HepG2 (cell line): ENCODE data around the gene OR6X1. TPM values are rescaled to one million over a fixed set of nuclear protein-coding genes. Genes with fewer than 3 reads are reported as not detected.
A peak's percentile ranks its signal among the peaks of the same experiment; 100 is the strongest.

Source experiments
- ATAC-seq: fragments of 200-7000 bp; cut with Tn5 transposase; 3 replicates; pipeline ENCODE4 v1.9.1; 2020; ENCODE audit warnings: mild to moderate bottlenecking, moderate library complexity
- BruUV-seq: library from RNA; stranded (reverse); fragments of 400-500 nt; replicated peaks from 2 replicates; lab custom pipeline; 2021; lab: Mats Ljungman, UMichigan
- CTCF ChIA-PET: fragments of 300-600 bp; formaldehyde crosslinking; extraction: SDS; loops from one replicate; lab custom pipeline; 2021; ENCODE audit warnings: low total read pairs, inconsistent platforms, low intra/inter-chr PET ratio; lab: Yijun Ruan, JAX
- POLR2A ChIA-PET: fragments of 350-600 bp; sonication (Branson Sonifier 250); formaldehyde crosslinking; loops from one replicate; lab custom pipeline; 2020; ENCODE audit warnings: antibody characterized with exemption, inconsistent platforms; lab: Yijun Ruan, JAX
- DNase-seq: peaks from one replicate; pipeline ENCODE4 v3.0.0-alpha.2; 2015; ENCODE audit warnings: low spot score
- FAIRE-seq: peaks from 3 replicates; lab custom pipeline; 2011; peaks lifted over from hg19 to GRCh38; lab: Jason Lieb, UNC
- H2AFZ ChIP-seq: one replicate; pipeline ENCODE4 v1.6.1; 2011; ENCODE audit warnings: low read length, inconsistent platforms
- H3K27ac ChIP-seq: fragments of 300-600 bp; 3 replicates; pipeline ENCODE4 v1.8.0; 2011; ENCODE audit warnings: mixed run types, mild to moderate bottlenecking, mixed read lengths, low read length, inconsistent platforms; ENCODE audit not compliant: insufficient read depth; ENCODE audit errors: extremely low read length
- H3K27me3 ChIP-seq, 2 experiments: fragments of 200-600 bp in 1 of 2; 2 replicates in 1 of 2; 3 replicates in 1 of 2; pipeline versions ENCODE4 v1.6.0 to v1.8.0; 2011; ENCODE audit warnings: low read length in 2 of 2, mild to moderate bottlenecking in 2 of 2, moderate library complexity in 2 of 2, inconsistent platforms in 1 of 2; ENCODE audit not compliant: insufficient read depth in 2 of 2, control insufficient read depth in 1 of 2
- H3K36me3 ChIP-seq, 2 experiments: fragments of 200-600 bp in 1 of 2; replicated peaks in 1 of 2; 2 replicates in 1 of 2; 3 replicates in 1 of 2; pipeline versions ENCODE4 v1.5.1 to v1.8.0; 2011; ENCODE audit warnings: low read length in 2 of 2, inconsistent platforms in 1 of 2; ENCODE audit not compliant: insufficient read depth in 2 of 2, control insufficient read depth in 1 of 2
- H3K4me1 ChIP-seq: 2 replicates; pipeline ENCODE4 v1.5.1; 2012; ENCODE audit warnings: low read length, inconsistent platforms; ENCODE audit not compliant: insufficient read depth
- H3K4me2 ChIP-seq: 2 replicates; pipeline ENCODE4 v1.6.0; 2011; ENCODE audit warnings: low read depth, low read length, inconsistent platforms
- H3K4me3 ChIP-seq, 3 experiments: fragments of 200-600 bp in 1 of 3; sonication (generic), shearing (Covaris generic) in 1 of 3; replicated peaks in 1 of 3; 2 replicates each; pipeline ENCODE4 v1.5.1; 2011 to 2016; ENCODE audit warnings: low read length in 3 of 3, inconsistent platforms in 2 of 3, low read depth in 2 of 3, mild to moderate bottlenecking in 2 of 3, control low read depth in 1 of 3, mixed read lengths in 1 of 3; ENCODE audit not compliant: insufficient read depth in 1 of 3
- H3K79me2 ChIP-seq: one replicate; pipeline ENCODE4 v1.6.1; 2011; ENCODE audit warnings: low read length, inconsistent platforms; ENCODE audit not compliant: insufficient read depth
- H3K9ac ChIP-seq: 2 replicates; pipeline ENCODE4 v1.6.0; 2011; ENCODE audit warnings: mild to moderate bottlenecking, low read depth, low read length, inconsistent platforms; ENCODE audit not compliant: insufficient read depth
- H3K9me3 ChIP-seq: 2 replicates; pipeline ENCODE4 v1.5.1; 2012; ENCODE audit warnings: mild to moderate bottlenecking, low read length
- H4K20me1 ChIP-seq: 2 replicates; pipeline ENCODE4 v1.6.0; 2011; ENCODE audit warnings: inconsistent platforms, mild to moderate bottlenecking, low read length, moderate library complexity; ENCODE audit not compliant: insufficient read depth
- CTCF ChIP-seq: sonication (generic); formaldehyde crosslinking; IDR thresholded peaks from 2 replicates; pipeline ENCODE4 v1.5.0; 2020; ENCODE audit warnings: mild to moderate bottlenecking, missing genetic modification reagents, moderate library complexity
- HOXA5 ChIP-seq: sonication (generic); formaldehyde crosslinking; IDR thresholded peaks from 2 replicates; pipeline ENCODE4 v1.4.0; 2020; ENCODE audit warnings: missing genetic modification reagents
- JUNB ChIP-seq: sonication (generic); formaldehyde crosslinking; IDR thresholded peaks from 2 replicates; pipeline ENCODE4 v1.8.0; 2022; ENCODE audit warnings: missing genetic modification reagents, mild to moderate bottlenecking, borderline replicate concordance
- KLF11 ChIP-seq: IDR thresholded peaks from 2 replicates; pipeline ENCODE4 v1.6.1; 2016; ENCODE audit warnings: missing compliant biosample characterization
- MXD1 ChIP-seq: sonication (generic); formaldehyde crosslinking; IDR thresholded peaks from 2 replicates; pipeline ENCODE4 v1.4.0; 2020; ENCODE audit warnings: mild to moderate bottlenecking, missing genetic modification reagents
- PAF1 ChIP-seq: IDR thresholded peaks from 2 replicates; pipeline ENCODE4 v1.6.1; 2016; ENCODE audit warnings: missing genetic modification reagents, missing compliant biosample characterization
- RAD51 ChIP-seq: fragments of 450-650 bp; IDR thresholded peaks from 2 replicates; pipeline ENCODE4 v1.6.1; 2016; ENCODE audit warnings: borderline replicate concordance
- ZIK1 ChIP-seq: sonication (generic); formaldehyde crosslinking; IDR thresholded peaks from 2 replicates; pipeline ENCODE4 v1.5.0; 2020; ENCODE audit warnings: mild to moderate bottlenecking, low read depth, missing genetic modification reagents, borderline replicate concordance
- ZNF362 ChIP-seq: sonication (generic); formaldehyde crosslinking; IDR thresholded peaks from 2 replicates; pipeline ENCODE4 v1.4.0; 2020; ENCODE audit warnings: missing genetic modification reagents, mild to moderate bottlenecking, borderline replicate concordance
- ZNF431 ChIP-seq: sonication (generic); formaldehyde crosslinking; IDR thresholded peaks from 2 replicates; pipeline ENCODE4 v1.9.0; 2022; ENCODE audit warnings: missing genetic modification reagents, low read depth, mild to moderate bottlenecking, borderline replicate concordance
- ZNF691 ChIP-seq: sonication (generic); formaldehyde crosslinking; IDR thresholded peaks from 2 replicates; pipeline ENCODE4 v1.4.0; 2020; ENCODE audit warnings: missing genetic modification reagents, low read depth, mild to moderate bottlenecking, borderline replicate concordance
- ZNF782 ChIP-seq: sonication (generic); formaldehyde crosslinking; IDR thresholded peaks from 2 replicates; pipeline ENCODE4 v1.4.0; 2020; ENCODE audit warnings: missing genetic modification reagents, mild to moderate bottlenecking, borderline replicate concordance
- ZSCAN29 ChIP-seq: sonication (generic); formaldehyde crosslinking; conservative IDR thresholded peaks from 2 replicates; pipeline ENCODE4 v1.4.0; 2020; ENCODE audit warnings: mild to moderate bottlenecking, missing genetic modification reagents
- WGBS: methylation state at CpG from one replicate; pipeline ENCODE4 v1.1.6; 2017; ENCODE audit warnings: low lambda C conversion rate; 5-methylcytosine and 5-hydroxymethylcytosine counted together
- in situ Hi-C: cut with HindIII; loops from 2 replicates; pipeline ENCODE4 v1.10.0; 2017; ENCODE audit warnings: low pct_unique_long_range_greater_than_20kb; ENCODE audit not compliant: extremely low pct_ligation_motif_present
- intact Hi-C: fragments of 100-400 bp; cut with micrococcal nuclease; formaldehyde crosslinking; loops from one replicate; pipeline ENCODE4 v1.10.0; 2022; ENCODE audit not compliant: unreplicated experiment
- polyA plus RNA-seq, 8 experiments: library from polyadenylated mRNA; depleted of rRNA in 3 of 8; stranded (reverse) in 7 of 8; unstranded in 1 of 8; fragments of >200 nt; fragmentation: Illumina TruSeq in 4 of 8; extraction: Trizol in 4 of 8; gene quantifications; 2 replicates each; pipeline versions ENCODE4 v1.2.1 to v1.2.3, GENCODE V29; 2011 to 2016; ENCODE audit warnings: low read depth in 4 of 8, missing spikeins in 1 of 8, mixed read lengths in 1 of 8; ENCODE audit not compliant: insufficient read depth in 1 of 8
- total RNA-seq, 5 experiments: library from RNA; depleted of rRNA; stranded (reverse); fragments of >200 nt; fragmentation: Illumina TruSeq; extraction: Trizol; gene quantifications; 2 replicates each; pipeline ENCODE4 v1.2.3, GENCODE V29; 2016; ENCODE audit warnings: low read depth in 1 of 5

OR6X1 gene
- total and polyA plus RNA-seq, 2 of the 13 experiments (the other 11 are each of a cell fraction or from before 2014, with no cell fraction given) = not detected

- TF ChIP-seq KLF11 (CRISPR knock-in tag) (0 out of 2 replicates have a peak, but pooled peaks have one; percentile 38), CTCF (CRISPR knock-in tag) (peak; percentile 35; the same call in 1 of the 2 replicates), ZNF362 (CRISPR knock-in tag) (no peak), ZNF691 (peak; percentile 21; the same call in 1 of the 2 replicates)
Observed at GRCh38 chr11:123741159-123742030, 12.9 kb downstream of the OR6X1 start, which contains the start of gene ZNF202 (continued).

- Histone ChIP-seq H3K9me3 (no peaks in the 10 kb centered on the region), H3K4me2 (peak overlapping the region; percentile 81), H3K27me3 (peaks cover 0 to 3% of the 10 kb centered on the region in 2 experiments; a peak in 1 of 5 replicates), H2AFZ (no peak overlapping the region), H3K4me1 (peaks cover 23% of the 10 kb centered on the region), H3K9ac (peak overlapping the region; percentile 89), H3K79me2 (peaks cover 32% of the 10 kb centered on the region), H3K4me3 (peak overlapping the region; percentile 90 to 91 (median 90)), H4K20me1 (no peaks in the 10 kb centered on the region), H3K36me3 (peaks cover 1 to 17% of the 10 kb centered on the region in 2 experiments; a peak in 3 of 5 replicates), H3K27ac (peak overlapping the region; percentile 80)
- POLR2A ChIA-PET = no interaction called here
- BruUV-seq = no TSS peak
- in situ Hi-C loops (no loop called here), intact Hi-C loops (loop anchor here (5.0 kb wide), 1 partner anchor 1002 kb away; no protein-coding TSS in a partner anchor)
- FAIRE-seq (no peak), ATAC-seq (peak; percentile 11), DNase-seq (no peak)
- CTCF ChIA-PET = no interaction called here
- WGBS = 3% methylated on average over 6 of the region's 6 CpGs
- no peak for TF ChIP-seq HOXA5
- TF ChIP-seq ZIK1 = 0 out of 2 replicates have a peak, but pooled peaks have one; percentile 21
- TF ChIP-seq PAF1 (CRISPR knock-in tag) = no peak
- 0 out of 2 replicates have a peak, but pooled peaks have one; percentile 12 for TF ChIP-seq ZSCAN29 (CRISPR knock-in tag)
- no peak for TF ChIP-seq MXD1
- 0 out of 2 replicates have a peak, but pooled peaks have one; percentile 0 for TF ChIP-seq ZNF431 (CRISPR knock-in tag)
- 0 out of 2 replicates have a peak, but pooled peaks have one; percentile 7 for TF ChIP-seq ZNF782 (CRISPR knock-in tag)
- TF ChIP-seq RAD51 = no peak
- TF ChIP-seq JUNB (CRISPR knock-in tag) = no peak
Observed at GRCh38 chr11:123740787-123741158, 13.5 kb downstream of the OR6X1 start.
